CD14-positive monocyte (primary cell): ENCODE results near the gene DNAAF1. TPM values are rescaled to one million over a fixed set of nuclear protein-coding genes. Genes with fewer than 3 reads are reported as not detected.

Experiments used
- DNase-seq, 3 donors: peaks; one replicate each; pipeline ENCODE4 v3.0.0-alpha.2; 2011 to 2022
- H2AFZ ChIP-seq: 2 replicates; pipeline ENCODE4 v1.6.0; 2012; ENCODE audit warnings: mild to moderate bottlenecking, low read depth, low read length, inconsistent platforms; ENCODE audit not compliant: insufficient read depth, poor library complexity, severe bottlenecking
- H3K27ac ChIP-seq, 2 donors: 1 replicate in 1 of 2; 2 replicates in 1 of 2; pipeline ENCODE4 v1.5.1; 2012 to 2013; ENCODE audit warnings: low read length in 2 of 2, control low read depth in 1 of 2, inconsistent platforms in 1 of 2, low read depth in 1 of 2, mild to moderate bottlenecking in 1 of 2
- H3K27me3 ChIP-seq, 2 donors: one replicate each; pipeline versions ENCODE4 v1.6.0 to v1.6.1; 2011 to 2013; ENCODE audit warnings: low read length in 2 of 2; ENCODE audit not compliant: control insufficient read depth in 2 of 2, insufficient read depth in 2 of 2
- H3K36me3 ChIP-seq, 2 donors: replicated peaks in 1 of 2; 1 replicate in 1 of 2; 2 replicates in 1 of 2; pipeline versions ENCODE4 v1.5.1 to v1.6.1; 2012 to 2013; ENCODE audit warnings: low read length in 2 of 2, control low read depth in 1 of 2, inconsistent platforms in 1 of 2, mild to moderate bottlenecking in 1 of 2; ENCODE audit not compliant: insufficient read depth in 2 of 2, control insufficient read depth in 1 of 2
- H3K4me1 ChIP-seq, 2 donors: 1 replicate in 1 of 2; 2 replicates in 1 of 2; pipeline versions ENCODE4 v1.5.1 to v1.6.1; 2012 to 2013; ENCODE audit warnings: low read length in 2 of 2, control low read depth in 1 of 2, inconsistent platforms in 1 of 2, mild to moderate bottlenecking in 1 of 2, moderate library complexity in 1 of 2; ENCODE audit not compliant: insufficient read depth in 2 of 2, control insufficient read depth in 1 of 2
- H3K4me2 ChIP-seq: replicated peaks from 2 replicates; pipeline ENCODE3; 2012; ENCODE audit warnings: low read length, moderate library complexity, mild to moderate bottlenecking; ENCODE audit not compliant: poor library complexity, severe bottlenecking; ENCODE audit errors: extremely low read depth
- H3K4me3 ChIP-seq, 3 experiments: fragments of 200-600 bp in 1 of 3; sonication (generic) in 1 of 3; replicated peaks in 1 of 3; 1 replicate in 2 of 3; 2 replicates in 1 of 3; pipeline ENCODE4 v1.5.1; 2011 to 2013; ENCODE audit warnings: low read length in 3 of 3, mild to moderate bottlenecking in 3 of 3, control low read depth in 2 of 3, low read depth in 2 of 3, inconsistent platforms in 1 of 3, moderate library complexity in 1 of 3
- H3K79me2 ChIP-seq: 2 replicates; pipeline ENCODE4 v1.6.0; 2012; ENCODE audit warnings: mild to moderate bottlenecking, control low read depth, inconsistent platforms, low read length, moderate library complexity; ENCODE audit not compliant: insufficient read depth
- H3K9ac ChIP-seq: 2 replicates; pipeline ENCODE4 v1.6.0; 2017; ENCODE audit warnings: low read length, mild to moderate bottlenecking; ENCODE audit not compliant: insufficient read depth, poor library complexity, severe bottlenecking
- H3K9me3 ChIP-seq, 2 donors: replicated peaks in 1 of 2; 1 replicate in 1 of 2; 2 replicates in 1 of 2; pipeline versions ENCODE4 v1.5.1 to v1.6.1; 2012 to 2013; ENCODE audit warnings: low read length in 2 of 2, control low read depth in 1 of 2; ENCODE audit not compliant: control insufficient read depth in 1 of 2, insufficient read depth in 1 of 2
- H4K20me1 ChIP-seq: 2 replicates; pipeline ENCODE4 v1.6.0; 2012; ENCODE audit warnings: mild to moderate bottlenecking, low read length, control low read depth, moderate library complexity; ENCODE audit not compliant: insufficient read depth
- H3K27ac Mint-ChIP-seq, 7 donors: one replicate each; pipeline ENCODE4 v1.8.0; 2020; ENCODE audit warnings: mild to moderate bottlenecking in 7 of 7, mixed read lengths in 7 of 7, moderate library complexity in 6 of 7, inconsistent platforms in 2 of 7
- H3K27me3 Mint-ChIP-seq, 3 donors: one replicate each; pipeline ENCODE4 v1.8.0; 2021 to 2022; ENCODE audit warnings: low read depth in 3 of 3, mild to moderate bottlenecking in 3 of 3, mixed read lengths in 3 of 3, moderate library complexity in 3 of 3, inconsistent platforms in 1 of 3
- H3K36me3 Mint-ChIP-seq, 2 donors: one replicate each; pipeline ENCODE4 v1.8.0; 2020; ENCODE audit warnings: mixed read lengths in 2 of 2, inconsistent platforms in 1 of 2, mild to moderate bottlenecking in 1 of 2
- H3K4me1 Mint-ChIP-seq: one replicate; pipeline ENCODE4 v1.8.0; 2020; ENCODE audit warnings: mild to moderate bottlenecking, mixed read lengths
- H3K4me3 Mint-ChIP-seq, 2 donors: one replicate each; pipeline ENCODE4 v1.8.0; 2020; ENCODE audit warnings: mild to moderate bottlenecking in 2 of 2, mixed read lengths in 2 of 2, moderate library complexity in 1 of 2
- H3K9me3 Mint-ChIP-seq, 7 donors: one replicate each; pipeline ENCODE4 v1.8.0; 2020 to 2022; ENCODE audit warnings: mixed read lengths in 7 of 7, mild to moderate bottlenecking in 6 of 7, moderate library complexity in 6 of 7, inconsistent platforms in 2 of 7
- CTCF ChIP-seq: fragments of 200-600 bp; IDR thresholded peaks from one replicate; pipeline ENCODE4 v1.8.0; 2022; ENCODE audit warnings: antibody characterized with exemption, mild to moderate bottlenecking
- WGBS: methylation state at CpG from one replicate; pipeline ENCODE4 v1.1.5; 2013; ENCODE audit warnings: missing lambda C conversion rate; ENCODE audit not compliant: insufficient coverage; 5-methylcytosine and 5-hydroxymethylcytosine counted together
- intact Hi-C, 2 donors: fragments of 100-400 bp; cut with micrococcal nuclease; formaldehyde crosslinking; loops; one replicate each; pipeline versions ENCODE4 v1.15.0 to v1.15.1; 2023
- polyA plus RNA-seq, 3 donors: library from polyadenylated mRNA; depleted of rRNA in 1 of 3; unstranded in 2 of 3; stranded (reverse) in 1 of 3; fragments of 300-500 nt in 2 of 3; fragments of >200 nt in 1 of 3; fragmentation: Illumina TruSeq in 2 of 3; gene quantifications; 1 replicate in 2 of 3; 2 replicates in 1 of 3; pipeline ENCODE4 v1.2.3, GENCODE V29; 2012 to 2021

Gene DNAAF1
- polyA plus RNA-seq, 3 donors = 0.23 to 14.6 TPM; not detected in 1

GRCh38 chr16:84156342-84156784, 11.3 kb downstream of the DNAAF1 start:
- no peak overlapping the region for H3K27ac ChIP-seq
- Mint-ChIP-seq H3K4me1 (no peaks in the 10 kb centered on the region), H3K27me3 (peaks cover 24 to 46% (median 44%) of the 10 kb centered on the region in 3 donors), H3K36me3 (peaks cover 0 to 2% of the 10 kb centered on the region in 2 donors), H3K27ac (no peak overlapping the region), H3K9me3 (no peaks in the 10 kb centered on the region), H3K4me3 (no peak overlapping the region)
- H3K27me3 ChIP-seq = peaks cover 13 to 31% of the 10 kb centered on the region in 2 donors
- intact Hi-C loops = no loop called here
- no peaks in the 10 kb centered on the region for H3K79me2 ChIP-seq
- TF ChIP-seq CTCF = no peak
- H4K20me1 ChIP-seq = no peaks in the 10 kb centered on the region
- no peaks in the 10 kb centered on the region for H3K36me3 ChIP-seq
- DNase-seq = no peak
- 36% methylated on average over 1 of the region's 5 CpGs for WGBS
- H3K4me2 ChIP-seq = no peak overlapping the region
- H3K4me1 ChIP-seq = no peaks in the 10 kb centered on the region
- H3K4me3 ChIP-seq = no peak overlapping the region
- H3K9ac ChIP-seq = no peak overlapping the region
- no peaks in the 10 kb centered on the region for H3K9me3 ChIP-seq
- H2AFZ ChIP-seq = no peak overlapping the region

- intact Hi-C loops = no loop called here
- peaks cover 39 to 58% (median 46%) of the 10 kb centered on the region in 3 donors for H3K27me3 Mint-ChIP-seq
Measured at GRCh38 chr16:84159007-84159406, 13.9 kb downstream of the DNAAF1 start.

More at GRCh38 chr16:84159007-84159406, 13.9 kb downstream of the DNAAF1 start:
- Histone ChIP-seq H3K27me3 (peaks cover 13 to 31% of the 10 kb centered on the region in 2 donors), H3K9me3 (no peaks in the 10 kb centered on the region), H3K36me3 (no peaks in the 10 kb centered on the region), H2AFZ (no peak overlapping the region), H3K9ac (no peak overlapping the region), H3K79me2 (no peaks in the 10 kb centered on the region), H3K4me3 (no peak overlapping the region), H3K4me1 (no peaks in the 10 kb centered on the region), H3K4me2 (no peak overlapping the region), H3K27ac (no peak overlapping the region), H4K20me1 (no peaks in the 10 kb centered on the region)
- no peaks in the 10 kb centered on the region for H3K4me1 Mint-ChIP-seq
- no peak for DNase-seq
- peaks cover 0 to 2% of the 10 kb centered on the region in 2 donors for H3K36me3 Mint-ChIP-seq
- H3K27ac Mint-ChIP-seq = no peak overlapping the region
- no peaks in the 10 kb centered on the region for H3K9me3 Mint-ChIP-seq
- no CpG with 5 or more reads among the region's 9 CpGs for WGBS
- H3K4me3 Mint-ChIP-seq = peak overlapping the region in 1 of 2 donors; percentile 57
- TF ChIP-seq CTCF = no peak
